Nephron (organoid): ENCODE data around the gene ZNRF1.
A peak's percentile ranks its signal among the peaks of the same experiment; 100 is the strongest.
"Not testable (repeated sequence)": the region's sequence is repeated elsewhere in the genome, so short reads cannot be mapped to it uniquely, and the experiment has no call there.

Source experiments
- H3K27ac Mint-ChIP-seq, 3 experiments: 2 replicates each; pipeline ENCODE4 v1.8.0; 2020; ENCODE audit warnings: mixed read lengths in 3 of 3, mild to moderate bottlenecking in 2 of 3, moderate library complexity in 1 of 3
- H3K27me3 Mint-ChIP-seq: 2 replicates; pipeline ENCODE4 v1.8.0; 2021; ENCODE audit warnings: low read depth, mild to moderate bottlenecking, moderate library complexity, mixed read lengths
- H3K36me3 Mint-ChIP-seq: 2 replicates; pipeline ENCODE4 v1.8.0; 2020; ENCODE audit warnings: low read depth, mixed read lengths
- H3K4me1 Mint-ChIP-seq: 2 replicates; pipeline ENCODE4 v1.8.0; 2020; ENCODE audit warnings: mixed read lengths
- H3K4me3 Mint-ChIP-seq, 3 experiments: 2 replicates each; pipeline ENCODE4 v1.8.0; 2020; ENCODE audit warnings: mild to moderate bottlenecking in 3 of 3, mixed read lengths in 3 of 3, moderate library complexity in 2 of 3
- H3K9me3 Mint-ChIP-seq: 2 replicates; pipeline ENCODE4 v1.8.0; 2020; ENCODE audit warnings: mixed read lengths
- TF ChIP-seq, protein P1 (sequence below), 3 experiments: fragments of 200-600 bp; sonication (generic); IDR thresholded peaks; one replicate each; pipeline ENCODE4 v1.5.0; 2021; ENCODE audit warnings: antibody characterized with exemption in 3 of 3; ENCODE audit not compliant: unreplicated experiment in 3 of 3

Gene ZNRF1

GRCh38 chr16:75025761-75026160, 26.9 kb downstream of the ZNRF1 start:
- no peaks in the 10 kb centered on the region for H3K27me3 Mint-ChIP-seq
- peaks cover 16% of the 10 kb centered on the region for H3K9me3 Mint-ChIP-seq
- H3K4me1 Mint-ChIP-seq: peaks cover 28% of the 10 kb centered on the region
- no peak overlapping the region for H3K4me3 Mint-ChIP-seq
- H3K27ac Mint-ChIP-seq: peak overlapping the region; percentile 44 to 83 (median 64)
- peaks cover 37% of the 10 kb centered on the region for H3K36me3 Mint-ChIP-seq
- TF ChIP-seq, protein P1, sequence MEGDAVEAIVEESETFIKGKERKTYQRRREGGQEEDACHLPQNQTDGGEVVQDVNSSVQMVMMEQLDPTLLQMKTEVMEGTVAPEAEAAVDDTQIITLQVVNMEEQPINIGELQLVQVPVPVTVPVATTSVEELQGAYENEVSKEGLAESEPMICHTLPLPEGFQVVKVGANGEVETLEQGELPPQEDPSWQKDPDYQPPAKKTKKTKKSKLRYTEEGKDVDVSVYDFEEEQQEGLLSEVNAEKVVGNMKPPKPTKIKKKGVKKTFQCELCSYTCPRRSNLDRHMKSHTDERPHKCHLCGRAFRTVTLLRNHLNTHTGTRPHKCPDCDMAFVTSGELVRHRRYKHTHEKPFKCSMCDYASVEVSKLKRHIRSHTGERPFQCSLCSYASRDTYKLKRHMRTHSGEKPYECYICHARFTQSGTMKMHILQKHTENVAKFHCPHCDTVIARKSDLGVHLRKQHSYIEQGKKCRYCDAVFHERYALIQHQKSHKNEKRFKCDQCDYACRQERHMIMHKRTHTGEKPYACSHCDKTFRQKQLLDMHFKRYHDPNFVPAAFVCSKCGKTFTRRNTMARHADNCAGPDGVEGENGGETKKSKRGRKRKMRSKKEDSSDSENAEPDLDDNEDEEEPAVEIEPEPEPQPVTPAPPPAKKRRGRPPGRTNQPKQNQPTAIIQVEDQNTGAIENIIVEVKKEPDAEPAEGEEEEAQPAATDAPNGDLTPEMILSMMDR (IDR thresholded peaks at IDR 0.05; ENCODE audit: unreplicated experiment in 3 of 3): no peak

- Mint-ChIP-seq H3K4me1 (peaks cover 28% of the 10 kb centered on the region), H3K9me3 (peaks cover 12% of the 10 kb centered on the region), H3K27ac (peak overlapping the region; percentile 44 to 83 (median 64)), H3K36me3 (peaks cover 31% of the 10 kb centered on the region)
- H3K4me3 Mint-ChIP-seq, H3K27me3 Mint-ChIP-seq: not testable (repeated sequence)
Measured at GRCh38 chr16:75026239-75026891, 27.5 kb downstream of the ZNRF1 start.

- Mint-ChIP-seq H3K9me3 (peaks cover 6% of the 10 kb centered on the region), H3K4me3 (no peak overlapping the region), H3K36me3 (peaks cover 29% of the 10 kb centered on the region), H3K4me1 (peaks cover 28% of the 10 kb centered on the region), H3K27ac (peak overlapping the region in 1 of 3 experiments; percentile 83), H3K27me3 (no peaks in the 10 kb centered on the region)
- TF ChIP-seq, protein P1 (IDR thresholded peaks at IDR 0.05; ENCODE audit: unreplicated experiment in 3 of 3): no peak
Measured at GRCh38 chr16:75026892-75027391, 28.1 kb downstream of the ZNRF1 start.

- Mint-ChIP-seq H3K27me3 (no peaks in the 10 kb centered on the region), H3K4me3 (no peak overlapping the region), H3K27ac (no peak overlapping the region), H3K9me3 (peaks cover 4% of the 10 kb centered on the region), H3K36me3 (peaks cover 30% of the 10 kb centered on the region), H3K4me1 (peaks cover 26% of the 10 kb centered on the region)
- TF ChIP-seq, protein P1 (IDR thresholded peaks at IDR 0.05; ENCODE audit: unreplicated experiment in 3 of 3): no peak
Measured at GRCh38 chr16:75027520-75028300, 28.9 kb downstream of the ZNRF1 start.

DNA sequence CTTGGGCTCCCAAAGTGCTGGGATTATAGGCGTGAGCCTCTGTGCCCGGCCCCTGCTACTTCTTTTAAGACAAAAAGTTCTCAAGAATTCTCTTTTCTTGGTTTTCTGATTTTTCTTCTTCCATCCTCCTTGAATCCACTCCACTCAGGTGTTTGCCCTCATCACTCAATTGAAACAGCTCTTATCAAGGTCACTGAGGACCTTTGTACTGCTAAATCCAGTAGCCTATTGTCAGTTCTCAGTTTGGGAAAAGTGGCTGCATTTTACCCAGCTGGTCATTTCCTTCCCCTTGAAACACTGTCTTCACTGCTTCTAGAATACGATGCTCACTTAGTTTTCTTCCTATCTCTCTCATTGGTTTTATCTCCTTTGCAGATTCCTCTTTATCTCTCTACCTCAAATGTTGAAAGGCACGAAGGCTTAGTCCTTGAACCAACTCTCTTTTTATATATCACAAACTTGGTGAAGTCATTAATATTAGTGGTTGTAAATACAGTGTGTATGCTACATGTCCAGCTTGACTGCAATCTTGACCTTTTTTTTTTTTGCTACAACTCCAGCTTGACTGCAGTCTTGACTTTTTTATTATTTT, 29.8 kb downstream of the ZNRF1 start:
- TF ChIP-seq, protein P1 (IDR thresholded peaks at IDR 0.05; ENCODE audit: unreplicated experiment in 3 of 3): no peak
- peaks cover 22% of the 10 kb centered on the region for H3K4me1 Mint-ChIP-seq
- no peak overlapping the region for H3K4me3 Mint-ChIP-seq
- no peaks in the 10 kb centered on the region for H3K27me3 Mint-ChIP-seq
- no peak overlapping the region for H3K27ac Mint-ChIP-seq
- peaks cover 23% of the 10 kb centered on the region for H3K36me3 Mint-ChIP-seq
- H3K9me3 Mint-ChIP-seq: no peaks in the 10 kb centered on the region

DNA sequence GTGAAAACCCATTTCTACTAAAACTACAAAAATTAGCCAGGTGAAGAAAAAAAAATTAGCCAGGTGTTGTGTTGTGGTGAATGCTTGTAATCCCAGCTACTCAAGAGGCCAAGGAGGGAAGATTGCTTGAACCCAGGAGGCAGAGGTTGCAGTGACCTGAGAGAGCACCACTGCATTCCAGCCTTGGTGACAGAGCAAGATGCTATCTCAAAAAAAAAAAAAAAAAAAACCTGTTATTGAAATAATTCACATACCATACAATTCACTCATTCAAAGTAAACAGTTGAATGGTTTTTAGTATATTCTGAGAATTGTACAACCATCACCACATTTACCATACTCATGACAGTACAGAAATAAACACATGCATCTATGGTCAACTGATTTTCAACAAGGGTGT, 31.0 kb downstream of the ZNRF1 start:
- Mint-ChIP-seq H3K27ac (no peak overlapping the region), H3K9me3 (no peaks in the 10 kb centered on the region), H3K27me3 (no peaks in the 10 kb centered on the region), H3K36me3 (peaks cover 28% of the 10 kb centered on the region), H3K4me3 (no peak overlapping the region), H3K4me1 (peaks cover 18% of the 10 kb centered on the region)
- TF ChIP-seq, protein P1 (IDR thresholded peaks at IDR 0.05; ENCODE audit: unreplicated experiment in 3 of 3): no peak
